ENCODE results near the gene PTPRCAP.
A peak's percentile ranks its signal among the peaks of the same experiment; 100 is the strongest.

Gene PTPRCAP

DNA sequence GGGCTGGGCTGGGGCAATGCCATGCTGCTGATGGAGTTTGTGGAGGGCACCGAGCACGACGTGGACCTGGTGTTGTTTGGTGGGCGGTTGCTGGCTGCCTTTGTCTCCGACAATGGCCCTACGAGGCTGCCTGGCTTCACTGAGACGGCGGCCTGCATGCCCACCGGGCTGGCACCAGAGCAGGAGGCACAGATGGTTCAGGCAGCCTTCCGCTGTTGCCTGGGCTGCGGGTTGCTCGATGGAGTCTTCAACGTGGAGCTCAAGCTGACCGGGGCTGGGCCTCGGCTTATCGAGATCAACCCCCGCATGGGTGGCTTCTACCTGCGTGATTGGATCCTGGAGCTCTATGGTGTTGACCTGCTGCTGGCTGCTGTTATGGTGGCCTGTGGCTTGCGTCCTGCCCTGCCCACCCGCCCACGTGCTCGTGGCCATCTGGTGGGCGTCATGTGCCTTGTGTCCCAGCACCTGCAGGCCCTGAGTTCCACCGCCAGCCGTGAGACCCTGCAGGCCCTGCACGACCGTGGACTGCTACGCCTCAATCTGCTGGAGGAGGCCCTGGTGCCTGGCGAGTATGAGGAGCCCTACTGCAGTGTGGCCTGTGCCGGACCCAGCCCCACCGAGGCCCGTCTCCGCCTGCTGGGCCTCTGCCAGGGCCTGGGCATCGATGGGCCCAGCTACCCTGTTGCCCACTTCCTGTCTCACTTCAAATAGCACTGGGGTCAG, 13.4 kb downstream of the PTPRCAP start:
- no peak for DNase-seq

DNA sequence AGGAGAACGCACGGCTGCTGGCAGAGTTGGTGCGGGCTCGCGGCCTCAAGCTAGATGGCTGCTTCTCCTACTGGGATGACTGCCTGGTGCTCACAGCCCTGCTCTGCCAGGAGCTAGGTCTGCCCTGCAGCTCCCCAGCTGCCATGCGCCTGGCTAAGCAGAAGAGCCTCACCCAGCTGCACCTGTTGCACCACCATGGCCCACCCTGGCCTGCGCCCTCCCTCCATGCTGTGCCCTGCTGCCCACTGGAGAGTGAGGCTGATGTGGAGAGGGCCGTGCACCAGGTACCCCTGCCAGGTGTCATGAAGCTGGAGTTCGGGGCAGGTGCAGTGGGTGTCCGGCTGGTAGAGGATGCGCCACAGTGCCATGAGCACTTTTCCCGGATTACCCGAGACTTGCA, 14.0 kb downstream of the PTPRCAP start:
- no peak for DNase-seq

DNA sequence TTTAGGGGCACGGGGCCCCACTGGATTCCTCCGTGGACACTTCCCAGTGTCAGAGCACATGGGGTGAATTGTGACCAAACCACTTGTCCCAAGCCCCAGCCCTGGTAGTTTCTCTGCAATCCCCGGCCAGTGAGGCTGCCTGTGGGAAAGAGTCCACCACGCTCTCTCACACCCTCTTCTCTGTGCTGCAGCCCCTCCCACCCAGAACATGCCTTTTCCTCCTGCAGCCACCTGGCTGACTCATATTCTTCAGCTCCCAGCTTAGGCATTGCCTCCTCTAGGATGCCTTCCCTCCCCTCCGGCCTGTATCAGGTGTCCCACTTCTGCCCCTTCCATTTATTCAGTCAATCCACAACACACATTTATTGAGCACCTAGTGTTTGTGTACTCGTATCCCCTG, 14.6 kb downstream of the PTPRCAP start:
- no peak for DNase-seq

DNA sequence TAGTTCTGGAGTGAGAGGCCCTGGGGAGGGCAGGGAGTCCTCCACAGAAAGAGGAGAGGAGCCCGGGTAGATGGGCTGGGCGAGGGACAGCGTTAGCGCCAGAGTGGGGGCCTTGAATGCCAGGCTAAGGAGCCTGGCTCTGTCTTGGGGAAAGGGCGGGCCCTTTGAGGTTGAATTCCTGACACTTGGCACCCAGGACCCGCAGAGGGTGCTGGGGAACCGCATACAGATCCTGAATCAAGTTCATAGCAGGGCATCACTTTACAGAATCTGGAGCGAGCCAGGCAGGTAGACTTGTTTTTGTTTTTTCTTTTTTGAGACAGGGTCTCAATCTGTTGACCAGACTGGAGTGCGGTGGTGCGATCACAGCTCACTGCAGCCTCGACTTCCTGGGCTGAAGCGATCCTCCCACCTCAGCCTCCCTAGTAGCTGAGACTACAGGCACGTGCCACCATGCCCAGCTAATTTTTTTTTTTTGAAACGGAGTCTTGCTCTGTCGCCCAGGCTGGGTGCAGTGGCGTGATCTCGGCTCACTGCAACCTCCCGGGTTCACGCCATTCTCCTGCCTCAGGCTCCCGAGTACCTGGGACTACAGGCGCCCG, 16.0 kb downstream of the PTPRCAP start:
- DNase-seq: no peak

DNA sequence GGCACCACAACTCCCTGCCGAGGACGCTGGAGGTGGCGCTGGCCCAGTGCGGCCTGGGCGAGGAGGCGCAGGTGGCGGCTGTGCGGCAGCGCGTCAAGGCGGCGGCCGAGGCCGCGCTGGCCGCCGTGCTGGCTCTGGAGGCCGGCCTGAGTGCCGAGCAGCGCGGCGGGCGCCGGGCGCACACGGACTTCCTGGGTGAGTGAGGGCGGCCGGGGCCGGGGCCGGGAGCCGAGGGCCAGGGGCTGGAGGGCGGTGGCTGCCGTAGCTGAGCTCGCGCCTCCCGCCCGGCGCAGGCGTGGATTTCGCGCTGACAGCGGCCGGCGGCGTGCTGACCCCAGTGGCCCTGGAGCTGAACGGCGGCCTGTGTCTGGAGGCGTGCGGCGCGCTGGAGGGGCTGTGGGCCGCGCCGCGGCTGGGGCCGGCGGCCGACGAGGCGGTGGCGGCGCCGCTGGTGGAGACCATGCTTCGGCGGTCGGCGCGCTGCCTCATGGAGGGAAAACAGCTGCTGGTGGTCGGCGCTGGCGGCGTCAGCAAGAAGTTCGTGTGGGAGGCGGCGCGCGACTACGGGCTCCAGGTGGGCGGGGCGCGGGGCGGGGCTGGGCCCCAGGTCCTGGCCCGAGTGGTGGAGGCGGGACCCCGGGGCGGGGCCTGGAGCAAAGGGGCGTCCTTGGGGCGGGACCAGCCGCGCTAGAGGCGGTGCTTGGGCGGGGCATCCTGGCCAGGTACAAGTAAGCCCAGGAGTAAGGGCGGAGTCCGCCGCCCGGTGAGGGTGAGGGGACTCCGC, 16.6 kb downstream of the PTPRCAP start:
- peak; percentile 100 for DNase-seq

DNA sequence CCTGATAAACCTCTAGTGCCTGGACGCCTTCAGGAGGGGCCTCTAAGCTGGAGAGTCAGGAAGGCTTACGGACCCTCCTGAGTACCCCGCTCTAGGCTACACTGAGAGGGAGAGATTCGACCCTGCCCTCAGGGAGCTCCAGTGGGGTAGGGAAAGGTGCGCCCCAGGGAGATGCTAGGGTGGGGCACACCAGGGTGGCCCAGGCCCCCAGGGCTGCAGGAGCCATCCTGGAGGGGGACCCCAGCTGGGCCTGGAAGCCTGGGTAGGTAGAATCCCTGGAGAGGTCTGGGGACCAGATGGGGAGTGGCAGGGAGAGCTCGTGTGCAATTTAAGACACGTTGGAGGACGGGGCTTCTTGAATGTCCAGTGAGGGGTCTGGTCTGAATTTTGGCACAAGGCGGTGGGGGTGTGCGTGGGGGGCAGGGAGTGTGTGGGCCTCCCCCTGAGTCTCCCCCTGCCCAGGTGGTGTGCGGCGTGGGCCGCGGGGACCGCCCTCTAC, 17.3 kb downstream of the PTPRCAP start:
- no peak for DNase-seq

DNA sequence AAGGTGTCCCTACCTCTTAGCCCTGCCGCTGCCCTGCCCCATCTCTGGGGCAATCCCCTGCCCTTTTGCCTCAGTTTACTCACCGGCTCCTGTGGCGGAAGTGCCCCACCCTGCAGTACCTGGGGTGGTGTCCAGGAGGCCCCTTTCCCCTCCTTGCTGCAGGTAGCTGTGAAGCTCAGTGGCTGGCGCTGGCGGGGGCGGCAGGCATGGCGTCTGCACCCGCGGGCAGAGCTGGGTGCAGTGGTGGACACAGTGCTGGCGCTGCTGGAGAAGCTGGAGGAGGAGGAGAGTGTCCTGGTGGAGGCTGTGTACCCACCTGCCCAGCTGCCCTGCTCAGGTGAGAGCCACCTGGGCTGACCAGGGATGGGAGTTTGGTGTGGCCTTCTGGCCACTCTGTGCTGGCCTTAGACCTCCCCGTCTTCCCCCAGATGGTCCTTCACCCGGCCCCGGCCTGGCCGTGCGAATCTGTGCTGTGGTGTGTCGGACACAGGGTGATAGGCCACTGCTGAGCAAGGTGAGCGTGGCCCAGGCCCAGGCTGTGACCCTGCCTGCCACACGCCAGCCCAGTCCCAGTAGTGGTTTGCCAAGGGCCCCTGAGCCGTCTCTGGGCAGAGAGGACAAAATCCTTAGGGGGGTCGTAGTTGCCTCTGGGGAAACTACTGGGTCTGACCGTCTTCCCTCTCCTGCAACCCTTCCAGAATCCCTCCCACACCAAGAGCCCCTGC, 18.0 kb downstream of the PTPRCAP start:
- no peak for DNase-seq

DNA sequence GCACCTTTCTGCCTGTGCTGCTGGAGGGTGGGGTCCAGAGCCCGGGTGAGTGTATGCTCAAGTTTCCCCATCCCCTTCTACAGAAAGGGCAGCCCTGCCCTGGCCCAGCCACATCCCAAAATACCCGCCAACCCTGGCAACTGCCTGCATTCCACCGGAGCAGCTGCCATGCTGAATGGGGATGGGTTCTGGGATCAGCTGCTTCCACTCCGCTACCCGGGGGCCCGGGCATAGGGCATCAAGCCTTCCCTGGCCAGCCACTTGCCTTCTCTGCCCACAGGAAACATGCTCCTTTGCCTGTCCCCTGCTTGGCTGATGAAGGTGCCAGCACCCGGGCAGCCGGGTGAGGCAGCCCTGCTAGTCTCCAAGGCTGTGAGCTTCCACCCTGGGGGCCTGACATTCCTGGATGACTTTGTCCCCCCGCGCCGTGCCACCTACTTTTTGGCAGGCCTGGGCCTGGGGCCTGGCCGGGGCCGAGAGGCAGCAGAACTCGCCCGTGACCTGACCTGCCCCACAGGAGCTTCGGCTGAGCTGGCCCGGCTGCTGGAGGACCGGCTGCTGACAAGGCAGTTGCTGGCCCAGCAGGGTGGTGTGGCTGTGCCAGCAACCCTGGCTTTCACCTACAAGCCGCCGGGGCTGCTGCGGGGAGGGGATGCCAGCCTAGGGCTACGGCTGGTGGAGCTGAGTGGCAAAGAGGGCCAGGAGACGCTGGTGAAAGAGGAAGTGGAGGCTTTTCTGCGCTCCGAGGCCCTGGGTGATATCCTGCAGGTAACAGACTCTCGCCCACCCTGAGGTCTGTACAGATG, 18.8 kb downstream of the PTPRCAP start:
- no peak for DNase-seq

DNA sequence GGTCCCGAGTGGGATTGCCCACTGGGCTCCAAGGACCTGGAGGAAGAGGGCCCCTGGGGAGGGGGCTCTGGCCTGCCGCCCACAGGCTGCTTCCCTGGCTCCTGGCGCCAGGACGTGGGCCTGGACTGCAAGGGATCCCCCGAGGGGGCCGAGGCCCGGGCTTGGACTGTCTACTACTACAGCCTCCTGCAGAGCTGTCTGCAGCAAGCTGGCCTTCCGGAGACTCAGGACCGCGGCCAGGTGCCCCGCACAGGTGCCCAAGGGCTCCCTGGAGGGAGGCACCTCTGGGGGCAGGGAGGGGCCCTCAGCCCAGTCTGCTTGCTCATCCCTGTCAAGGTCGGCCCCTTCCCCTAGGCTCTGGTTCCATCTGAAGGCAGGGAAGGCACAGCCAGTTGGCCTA, 20.1 kb downstream of the PTPRCAP start:
- no peak for DNase-seq

DNA sequence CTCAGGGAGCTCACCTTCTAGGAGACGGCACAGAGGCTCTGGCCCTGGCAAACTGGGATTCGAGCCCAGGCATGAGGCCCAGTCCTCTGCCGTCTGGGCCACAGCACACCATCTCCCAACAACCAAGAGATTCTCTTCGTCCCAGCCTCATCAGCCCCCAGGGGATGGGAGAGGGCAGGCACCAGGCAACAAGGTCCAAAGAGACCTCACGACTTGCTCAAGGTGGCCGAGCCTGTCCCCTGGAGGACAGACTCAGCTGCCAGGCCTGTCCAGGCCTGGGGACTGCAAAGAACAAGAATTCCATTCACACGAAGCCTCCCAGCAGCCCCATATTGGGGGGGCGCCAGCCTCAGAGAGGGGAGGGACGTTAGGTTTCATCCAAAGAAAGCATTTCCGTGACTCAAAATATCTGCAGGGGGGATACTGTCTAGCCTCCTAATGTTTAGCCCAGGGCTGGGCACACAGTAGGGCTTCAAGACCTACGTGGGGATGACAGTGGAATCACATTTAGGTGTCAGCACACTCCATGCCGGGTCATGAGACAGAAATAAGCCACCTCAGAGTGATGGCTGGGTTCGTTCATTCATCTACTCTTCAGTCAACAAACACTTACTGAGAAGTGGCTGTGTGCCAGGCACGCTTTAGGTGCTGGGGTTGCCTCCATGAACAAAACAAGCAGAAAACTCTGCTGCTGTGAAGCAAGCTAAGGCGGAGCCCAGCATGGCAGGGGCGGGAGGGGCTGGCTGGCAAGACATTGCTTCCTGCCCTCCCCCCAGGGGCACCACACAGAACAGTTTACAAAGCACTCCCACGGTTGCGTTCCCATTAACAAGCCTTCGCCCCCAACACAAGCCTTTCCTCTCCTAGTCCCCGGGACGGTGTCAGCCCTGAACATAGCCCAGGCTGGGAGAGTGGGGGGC, 20.8 kb downstream of the PTPRCAP start:
- no peak for DNase-seq

DNA sequence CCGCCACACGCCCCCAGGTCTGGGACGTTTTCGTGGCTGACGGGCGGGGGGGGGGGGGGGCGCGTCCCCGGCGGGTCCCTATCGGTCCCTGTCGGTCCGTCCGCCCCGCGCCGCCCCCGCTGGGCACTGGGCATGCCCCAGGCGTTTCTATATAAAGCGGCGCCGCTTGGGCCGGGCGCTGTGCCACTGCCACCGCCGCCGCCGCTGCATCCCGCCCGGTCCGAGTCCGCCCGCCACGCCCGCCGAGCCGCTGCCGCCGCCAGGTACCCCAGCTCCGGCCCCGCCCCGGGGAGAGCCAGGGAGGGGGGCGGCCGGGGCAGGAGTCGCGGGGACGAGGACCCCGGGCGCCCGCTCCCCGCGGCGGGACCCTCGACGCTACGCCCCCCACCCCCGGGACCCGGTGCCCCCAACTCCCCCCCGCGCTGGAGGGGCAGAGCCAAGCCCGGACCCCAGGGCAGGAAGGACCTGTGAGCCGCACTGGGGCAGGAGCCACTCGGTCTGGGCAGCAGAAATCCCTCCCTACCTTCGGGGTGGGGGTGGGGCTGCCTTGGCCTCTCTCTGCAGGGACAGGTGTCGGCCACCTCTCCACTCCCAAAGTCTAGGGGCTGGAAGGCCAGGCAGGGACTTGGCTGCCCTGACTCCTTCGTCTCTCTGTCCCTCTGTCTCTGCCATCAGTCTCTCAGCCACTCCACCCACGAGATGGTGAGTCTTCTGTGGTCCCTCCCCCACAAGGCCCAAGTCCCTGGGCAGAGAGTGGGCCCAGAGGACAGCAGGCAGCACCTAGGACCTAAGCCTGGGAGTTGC, 21.8 kb downstream of the PTPRCAP start, which contains the start of gene CARNS1:
TSS of gene CARNS1 (plus strand) at position 178 of the 804 bp plus-strand sequence. CDS start at position 700, 522 bp downstream.
- DNase-seq: no peak

DNA sequence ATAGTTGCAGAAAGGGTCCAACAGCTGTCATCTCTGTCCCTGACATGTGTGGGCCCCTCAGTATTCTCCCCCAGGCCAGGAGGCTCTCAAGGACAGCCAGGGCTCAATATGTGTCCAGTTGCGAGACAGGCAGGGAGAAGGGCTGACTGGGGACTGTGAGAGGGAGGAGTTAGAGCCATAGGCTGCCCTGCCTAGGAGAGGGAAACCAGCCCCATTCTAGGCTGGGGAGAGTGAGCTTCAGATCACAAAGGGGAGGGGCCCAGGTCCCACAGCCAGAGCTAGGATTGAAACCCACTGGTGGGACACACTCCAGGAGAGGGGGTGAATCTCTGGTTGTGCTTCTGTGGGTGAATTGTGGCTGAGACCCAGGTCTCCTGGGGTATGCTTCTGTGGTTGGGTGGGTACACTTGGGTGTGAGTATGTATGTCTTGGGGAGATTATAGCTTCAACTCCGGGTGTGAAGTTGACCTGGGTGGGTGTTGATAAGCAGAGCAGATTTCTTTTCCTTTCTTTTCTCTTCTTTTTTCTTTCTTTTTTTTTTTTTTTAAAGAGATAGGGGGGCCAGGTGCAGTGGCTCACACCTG, 24.1 kb downstream of the PTPRCAP start:
- DNase-seq: no peak

DNA sequence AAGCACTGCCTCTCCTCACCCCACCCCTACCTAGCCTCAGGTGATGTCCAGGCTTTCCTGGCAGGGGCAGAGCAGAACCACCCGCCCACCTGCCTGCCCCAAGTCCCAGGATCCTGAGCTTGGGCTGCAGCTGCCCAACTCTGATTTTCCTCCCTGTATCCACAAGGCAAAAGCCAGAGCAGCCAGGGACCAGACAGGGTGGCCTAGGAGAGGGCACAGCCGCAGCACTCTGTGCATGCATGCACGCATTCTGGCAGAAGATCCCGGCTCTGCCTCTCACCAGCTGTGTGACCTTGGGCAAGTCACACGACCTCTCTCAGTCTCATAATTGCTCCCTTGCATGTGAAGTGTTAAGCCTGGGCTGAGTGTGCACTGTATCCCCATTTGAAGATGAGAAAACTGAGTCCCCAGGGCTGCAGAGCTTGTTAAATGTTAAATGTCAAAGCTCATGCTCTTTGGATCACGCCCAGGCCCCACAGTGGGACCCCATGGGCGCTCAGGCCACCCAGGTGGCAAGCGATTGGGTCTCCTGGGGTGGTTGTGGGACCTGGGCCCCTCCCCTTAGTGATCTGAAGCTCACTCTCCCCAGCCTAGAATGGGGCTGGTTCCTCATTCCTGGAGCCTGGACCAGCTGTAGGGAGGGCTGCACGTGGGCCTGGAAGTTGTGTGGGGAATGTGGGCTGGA, 24.8 kb downstream of the PTPRCAP start:
- DNase-seq: no peak

DNA sequence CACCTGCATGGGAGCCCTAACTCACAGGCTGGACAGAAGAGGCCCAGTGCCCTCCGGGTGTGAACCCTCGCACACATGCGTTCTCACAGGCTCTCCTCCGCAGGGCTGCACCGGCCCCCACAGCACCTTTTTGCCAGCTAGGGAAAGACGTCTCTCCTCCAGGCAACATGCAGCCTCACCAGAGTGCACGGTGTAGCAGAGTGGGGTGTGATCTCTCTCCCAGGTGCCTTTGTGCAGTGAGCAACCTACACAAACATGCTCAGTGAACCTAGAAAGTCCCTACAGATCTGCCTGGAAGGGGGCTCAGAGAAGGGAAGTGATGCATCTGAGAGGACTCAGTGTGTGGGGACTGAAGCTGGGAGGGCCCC, 25.7 kb downstream of the PTPRCAP start:
- DNase-seq: no peak

DNA sequence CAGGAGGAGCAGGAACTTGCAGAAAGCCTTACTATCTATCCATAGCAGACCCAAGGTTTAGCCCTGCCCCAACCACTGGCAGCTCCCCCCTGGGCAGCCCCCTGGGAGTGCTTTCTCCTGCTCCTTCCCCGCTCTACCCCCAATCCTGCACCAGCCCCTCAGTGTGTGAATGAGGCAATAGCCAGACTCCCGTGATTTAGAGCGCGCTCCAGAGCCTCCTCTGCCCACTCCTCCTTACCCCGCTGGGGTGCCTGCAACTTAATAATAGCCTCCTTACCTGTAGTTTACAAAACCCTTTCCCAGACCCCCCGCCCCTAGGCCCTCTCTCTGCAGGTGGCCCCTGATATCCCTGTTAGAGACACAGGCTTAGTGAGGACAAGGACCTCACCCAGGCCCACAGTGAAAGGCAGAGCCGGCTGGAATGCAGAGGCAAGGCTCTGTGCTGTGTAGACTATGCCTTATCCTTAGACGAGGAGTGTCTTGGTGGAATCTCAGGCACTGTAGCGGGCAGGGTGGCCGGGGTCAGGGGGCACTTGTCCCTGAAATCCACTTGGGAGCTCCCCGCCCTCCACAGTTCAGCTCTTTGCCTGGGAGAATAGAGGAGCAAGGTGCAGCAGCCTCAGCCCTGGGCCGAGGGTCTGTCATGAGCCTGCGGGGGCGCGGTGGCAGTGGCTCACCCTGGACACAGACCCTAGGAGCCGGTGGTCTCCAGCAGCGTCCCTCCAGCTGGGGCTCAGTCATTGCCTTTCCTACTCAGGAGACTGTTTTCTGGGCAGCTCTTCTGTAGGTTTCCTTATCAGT, 26.3 kb downstream of the PTPRCAP start:
- no peak for DNase-seq

DNA sequence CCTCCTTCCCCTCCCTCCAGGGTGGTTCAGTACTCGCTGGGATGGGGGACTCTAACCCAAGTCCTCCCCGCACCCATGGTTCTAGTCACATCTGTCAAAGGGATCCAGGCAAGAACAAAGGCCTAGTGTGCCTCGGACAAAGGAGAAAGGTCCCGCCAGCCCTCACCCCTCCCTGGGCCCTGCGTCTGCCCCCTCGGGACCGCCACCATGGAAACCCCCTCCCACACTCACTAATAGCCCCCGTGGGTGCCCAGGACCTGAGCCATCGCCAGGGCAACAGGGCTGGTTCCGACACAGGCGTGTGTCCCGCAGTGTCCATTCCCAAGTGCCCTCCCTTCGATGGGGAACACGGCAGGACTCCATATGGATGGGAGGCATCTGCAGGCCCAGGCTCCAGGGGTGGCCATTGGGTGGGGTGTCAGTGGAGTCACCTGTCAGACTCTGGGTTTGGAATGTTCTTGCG, 27.1 kb downstream of the PTPRCAP start:
- DNase-seq: no peak

DNA sequence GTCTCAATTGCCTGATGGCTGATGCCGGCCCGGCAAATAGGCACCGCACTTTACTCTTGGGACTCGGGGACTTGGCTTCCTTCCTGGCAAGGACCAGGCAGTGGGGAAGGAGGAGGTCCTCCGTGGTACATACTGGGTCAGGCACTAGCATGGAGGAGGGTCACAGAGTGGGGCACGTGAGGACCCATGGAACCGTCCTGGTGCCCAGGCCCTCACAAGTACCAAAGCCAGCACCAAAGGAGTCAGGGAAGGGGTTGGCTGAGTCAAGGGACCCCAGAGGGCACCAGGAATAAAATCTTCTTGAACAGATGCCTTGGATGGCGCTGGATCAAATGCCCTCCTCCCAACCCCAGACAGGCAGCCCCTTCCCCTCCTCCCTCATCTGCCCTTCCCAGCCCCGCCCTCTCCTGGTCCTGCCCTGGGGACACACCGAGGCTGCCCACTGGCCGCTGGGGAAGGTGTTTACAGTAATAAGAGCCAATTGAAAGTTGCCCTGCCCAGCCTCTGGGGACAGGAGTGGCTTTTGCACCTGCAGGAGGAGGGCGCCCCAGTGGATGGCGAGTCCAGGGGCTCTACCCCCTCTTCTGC, 27.6 kb downstream of the PTPRCAP start:
- no peak for DNase-seq

DNA sequence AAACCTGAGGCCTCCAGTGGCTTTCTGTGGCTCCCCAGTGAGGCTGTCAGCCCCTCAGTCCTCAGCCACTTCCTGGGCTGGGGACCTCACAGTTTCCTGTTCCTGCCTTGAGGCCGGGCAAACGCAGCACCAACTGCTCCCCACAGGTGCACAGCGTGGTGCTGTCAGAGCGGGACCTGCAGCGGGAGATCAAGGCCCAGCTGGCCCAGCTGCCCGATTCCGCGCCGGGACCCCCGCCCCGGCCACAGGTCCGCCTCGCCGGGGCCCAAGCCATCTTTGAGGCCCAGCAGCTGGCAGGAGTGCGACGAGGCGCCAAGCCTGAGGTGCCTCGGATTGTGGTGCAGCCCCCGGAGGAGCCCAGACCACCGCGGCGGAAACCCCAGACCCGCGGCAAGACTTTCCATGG, 28.2 kb downstream of the PTPRCAP start:
- no peak for DNase-seq
